GM12865 (cell line): ENCODE results near the gene CD33.

ENCODE experiments used
- DNase-seq: peaks from one replicate; pipeline ENCODE4 v3.0.0; 2010; ENCODE audit warnings: low read depth
- H3K4me3 ChIP-seq: 2 replicates; pipeline ENCODE4 v1.5.1; 2011; ENCODE audit warnings: mild to moderate bottlenecking, low read depth, low read length, control low read depth
- TF ChIP-seq, protein P1 (sequence below): IDR thresholded peaks from 2 replicates; pipeline ENCODE4 v1.5.1; 2011; ENCODE audit warnings: low read length, control low read depth, low read depth, inconsistent platforms; ENCODE audit not compliant: insufficient read depth; ENCODE audit errors: missing control alignments

Gene CD33

DNA sequence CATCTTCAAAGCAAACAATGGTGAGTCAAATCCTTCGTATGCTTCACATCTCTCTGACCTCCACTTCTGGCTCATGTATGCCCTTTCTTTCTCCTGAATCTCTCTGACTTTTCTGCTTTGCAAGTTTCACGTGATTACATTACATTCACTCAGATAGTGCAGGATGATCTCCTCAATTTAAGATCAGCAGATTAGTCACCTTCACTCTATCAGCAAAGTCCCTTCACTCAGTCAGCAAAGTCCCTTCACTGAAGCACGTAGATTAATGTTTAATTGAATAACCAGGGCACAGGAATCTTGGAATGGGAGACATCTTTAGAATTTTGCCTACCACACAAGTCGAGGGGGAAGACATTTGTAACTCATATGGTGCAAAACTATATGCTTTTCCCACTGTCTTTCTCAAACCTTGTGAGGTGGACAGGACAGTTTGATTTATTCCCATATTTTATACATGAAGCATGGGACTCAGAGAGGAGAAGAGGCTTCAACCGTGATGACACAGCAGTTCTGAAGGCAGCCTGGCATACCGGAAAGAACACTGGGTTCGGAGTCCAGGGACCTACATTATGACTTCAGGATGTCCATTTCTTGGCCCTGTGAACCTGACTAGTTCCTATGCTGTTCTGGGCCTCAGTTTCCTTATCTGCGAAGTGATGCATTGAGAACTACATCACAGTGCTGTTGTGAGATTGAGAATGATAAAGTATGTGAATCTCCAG lies 49.3 kb downstream of the CD33 start:
- TF ChIP-seq, protein P1, sequence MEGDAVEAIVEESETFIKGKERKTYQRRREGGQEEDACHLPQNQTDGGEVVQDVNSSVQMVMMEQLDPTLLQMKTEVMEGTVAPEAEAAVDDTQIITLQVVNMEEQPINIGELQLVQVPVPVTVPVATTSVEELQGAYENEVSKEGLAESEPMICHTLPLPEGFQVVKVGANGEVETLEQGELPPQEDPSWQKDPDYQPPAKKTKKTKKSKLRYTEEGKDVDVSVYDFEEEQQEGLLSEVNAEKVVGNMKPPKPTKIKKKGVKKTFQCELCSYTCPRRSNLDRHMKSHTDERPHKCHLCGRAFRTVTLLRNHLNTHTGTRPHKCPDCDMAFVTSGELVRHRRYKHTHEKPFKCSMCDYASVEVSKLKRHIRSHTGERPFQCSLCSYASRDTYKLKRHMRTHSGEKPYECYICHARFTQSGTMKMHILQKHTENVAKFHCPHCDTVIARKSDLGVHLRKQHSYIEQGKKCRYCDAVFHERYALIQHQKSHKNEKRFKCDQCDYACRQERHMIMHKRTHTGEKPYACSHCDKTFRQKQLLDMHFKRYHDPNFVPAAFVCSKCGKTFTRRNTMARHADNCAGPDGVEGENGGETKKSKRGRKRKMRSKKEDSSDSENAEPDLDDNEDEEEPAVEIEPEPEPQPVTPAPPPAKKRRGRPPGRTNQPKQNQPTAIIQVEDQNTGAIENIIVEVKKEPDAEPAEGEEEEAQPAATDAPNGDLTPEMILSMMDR = no peak
- no peak for DNase-seq
- no peak overlapping the region for H3K4me3 ChIP-seq

DNA sequence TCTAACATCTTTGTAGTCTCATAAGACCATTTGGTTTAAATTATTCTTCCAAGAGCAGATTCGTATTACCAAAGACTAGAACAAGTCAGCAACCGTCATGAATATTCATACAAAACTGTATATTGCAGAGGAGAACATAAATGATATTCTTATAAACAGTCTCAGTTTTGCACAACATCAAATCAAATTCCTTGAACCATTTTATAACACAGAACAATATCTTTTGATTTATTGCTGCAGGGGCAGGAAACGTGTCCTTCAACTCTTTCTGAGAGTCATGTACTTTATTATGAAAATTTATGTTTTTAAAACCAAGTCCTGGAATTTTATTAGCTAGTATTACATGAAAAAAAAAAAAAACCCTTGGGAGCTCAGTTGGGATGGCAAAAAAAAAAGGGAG lies 52.2 kb downstream of the CD33 start:
- DNase-seq = no peak
- TF ChIP-seq, protein P1 = no peak
- H3K4me3 ChIP-seq = no peak overlapping the region

DNA sequence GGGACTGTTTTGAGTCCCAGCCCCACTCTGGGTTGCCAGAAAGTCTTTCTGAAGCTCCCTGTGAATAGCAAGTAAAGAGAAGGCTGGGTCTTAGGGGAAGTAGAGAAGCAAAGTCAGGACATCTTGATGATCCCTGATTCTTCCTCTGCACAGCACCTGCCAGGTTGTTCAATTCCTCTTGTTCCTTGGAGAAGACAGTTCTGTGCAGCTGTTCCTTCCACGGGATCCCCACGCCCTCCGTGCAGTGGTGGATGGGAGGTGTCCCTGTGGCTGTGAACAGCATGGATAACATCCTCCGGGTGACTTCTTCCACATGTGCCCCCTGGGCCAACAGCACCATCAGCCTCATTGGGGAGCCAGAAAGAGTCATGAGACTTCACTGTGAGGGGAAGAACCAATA lies 57.5 kb downstream of the CD33 start:
- no peak overlapping the region for H3K4me3 ChIP-seq
- TF ChIP-seq, protein P1 = no peak
- DNase-seq = no peak

DNA sequence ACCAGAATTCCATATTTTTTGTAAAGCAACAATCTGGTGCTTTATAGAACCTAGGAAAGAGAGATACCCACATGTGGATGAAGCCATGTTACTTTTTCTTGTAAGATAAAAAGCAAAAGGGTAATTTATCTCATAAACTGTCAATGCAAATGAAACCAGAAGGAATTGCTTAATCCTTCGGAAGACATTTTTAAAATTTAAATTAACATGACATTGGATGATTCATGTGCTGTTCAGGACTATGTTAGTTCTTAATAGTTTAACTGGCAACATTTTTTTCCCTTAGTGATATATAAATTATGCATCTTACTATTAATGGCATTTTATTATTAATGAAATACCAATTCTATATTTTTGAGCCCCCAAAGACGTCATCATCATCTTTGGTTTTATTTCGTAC lies 60.8 kb downstream of the CD33 start:
- H3K4me3 ChIP-seq = no peak overlapping the region
- TF ChIP-seq, protein P1 = no peak
- DNase-seq = no peak
